Breast epithelium (tissue), 3 donors: Measurements from ENCODE around the gene SRA1.

Experiments
- CTCF ChIP-seq, 3 donors: fragments of 450-650 bp; IDR thresholded peaks; one replicate each; pipeline ENCODE4 v1.5.1; 2016 to 2017; ENCODE audit warnings: antibody characterized with exemption in 3 of 3, mild to moderate bottlenecking in 3 of 3, moderate library complexity in 3 of 3
- POLR2A ChIP-seq: fragments of 450-650 bp; IDR thresholded peaks from one replicate; pipeline ENCODE4 v1.6.1; 2016; ENCODE audit warnings: antibody characterized with exemption, mild to moderate bottlenecking, moderate library complexity
- POLR2AphosphoS5 ChIP-seq, 3 donors: sonication (generic); formaldehyde crosslinking; IDR thresholded peaks; one replicate each; pipeline ENCODE4 v1.6.1; 2017; ENCODE audit warnings: antibody characterized with exemption in 3 of 3

GRCh38 chr5:140567136-140567818 is 10.0 kb upstream of the SRA1 start:
- TF ChIP-seq CTCF (IDR thresholded peaks at IDR 0.05) (no peak), POLR2A (no peak), POLR2AphosphoS5 (IDR thresholded peaks at IDR 0.05) (no peak)
